HG02623 (cell line): Measurements from ENCODE around the gene SV2B.
"Not testable (repeated sequence)": the region's sequence is repeated elsewhere in the genome, so short reads cannot be mapped to it uniquely, and the experiment has no call there.

Source experiments
- ATAC-seq: cut with Tn5 transposase; IDR thresholded peaks from one replicate; pipeline ENCODE4 v1.9.1; 2021; ENCODE audit warnings: moderate library complexity; ENCODE audit not compliant: unreplicated experiment

The SV2B gene

GRCh38 chr15:91099995-91100813 lies at the start of gene SV2B:
Gene SV2B (plus strand): TSS chr15:91100257. CDS start chr15:91226264, 126,007 bp downstream.
- peak; percentile 44 for ATAC-seq

- no peak for ATAC-seq
These were observed 48.8 kb upstream of the SV2B start for GRCh38 chr15:91051248-91051647.

- no peak for ATAC-seq
These were observed 45.2 kb upstream of the SV2B start for GRCh38 chr15:91054816-91055215.

GRCh38 chr15:91055548-91056331 lies 44.3 kb upstream of the SV2B start:
- ATAC-seq, result no peak

- ATAC-seq, result no peak
These were observed 38.8 kb upstream of the SV2B start for GRCh38 chr15:91061230-91061629.

GRCh38 chr15:91061997-91062396 lies 38.1 kb upstream of the SV2B start:
- ATAC-seq, result no peak

GRCh38 chr15:91065505-91065904 lies 34.6 kb upstream of the SV2B start:
- ATAC-seq, result no peak

- ATAC-seq, result no peak
These were observed 33.0 kb upstream of the SV2B start for GRCh38 chr15:91067036-91067435.

GRCh38 chr15:91068436-91068835 lies 31.6 kb upstream of the SV2B start:
- no peak for ATAC-seq

- ATAC-seq, result no peak
These were observed 31.1 kb upstream of the SV2B start for GRCh38 chr15:91068966-91069365.

- no peak for ATAC-seq
These were observed 29.2 kb upstream of the SV2B start for GRCh38 chr15:91070872-91071271.

GRCh38 chr15:91072161-91072560 lies 27.9 kb upstream of the SV2B start:
- ATAC-seq, result no peak

- no peak for ATAC-seq
These were observed 27.0 kb upstream of the SV2B start for GRCh38 chr15:91073077-91073476.

- ATAC-seq, result no peak
These were observed 26.3 kb upstream of the SV2B start for GRCh38 chr15:91073768-91074167.

GRCh38 chr15:91075739-91076138 lies 24.3 kb upstream of the SV2B start:
- ATAC-seq, result no peak

GRCh38 chr15:91077029-91077428 lies 23.0 kb upstream of the SV2B start:
- no peak for ATAC-seq

- ATAC-seq, result not testable (repeated sequence)
These were observed 6.2 kb upstream of the SV2B start for GRCh38 chr15:91093866-91094265.

- no peak for ATAC-seq
These were observed 1.6 kb upstream of the SV2B start for GRCh38 chr15:91098451-91098850.

GRCh38 chr15:91099616-91099994 lies 452 bp upstream of the SV2B start:
- peak; percentile 8 for ATAC-seq

- ATAC-seq, result no peak
These were observed 954 bp downstream of the SV2B start for GRCh38 chr15:91100814-91101607.

GRCh38 chr15:91101608-91101920 lies 1.5 kb downstream of the SV2B start:
- no peak for ATAC-seq
